ENCODE results near the gene ZEB2. TPM values are rescaled to one million over a fixed set of nuclear protein-coding genes. Genes with fewer than 3 reads are reported as not detected.

Gene ZEB2
- total and polyA plus RNA-seq, 10 of the 15 experiments (the other 5 are each of a cell fraction or from before 2014, with no cell fraction given): 0.14 to 3.2 (median 0.84) TPM

DNA sequence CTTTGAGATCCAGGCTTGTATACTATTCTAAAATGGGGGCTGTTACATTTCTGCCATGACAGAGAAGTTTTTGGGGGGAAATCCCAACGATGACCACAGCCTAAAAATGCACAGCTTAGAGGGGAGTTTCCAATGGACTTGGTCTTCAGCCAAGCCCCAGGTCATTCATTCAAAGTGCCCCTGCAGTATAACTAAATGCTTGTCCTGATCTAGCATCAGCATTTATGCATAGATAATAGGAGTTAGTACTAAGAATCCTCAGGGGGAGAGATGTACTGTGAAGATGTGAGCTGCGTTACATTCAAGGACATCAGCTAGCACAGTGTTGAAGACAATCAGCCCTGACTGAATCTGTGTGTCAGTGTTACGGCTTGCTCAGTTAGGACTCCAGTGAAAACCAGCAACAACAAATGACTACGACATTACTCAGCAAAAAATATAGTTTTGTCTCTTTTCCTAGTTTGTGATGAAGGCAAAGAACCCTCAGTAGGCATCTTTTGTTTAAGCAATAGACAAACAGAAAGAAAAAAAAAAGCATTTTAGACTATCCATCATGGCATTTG, 160.9 kb downstream of the ZEB2 start (continued):
- TF ChIP-seq, protein P1, sequence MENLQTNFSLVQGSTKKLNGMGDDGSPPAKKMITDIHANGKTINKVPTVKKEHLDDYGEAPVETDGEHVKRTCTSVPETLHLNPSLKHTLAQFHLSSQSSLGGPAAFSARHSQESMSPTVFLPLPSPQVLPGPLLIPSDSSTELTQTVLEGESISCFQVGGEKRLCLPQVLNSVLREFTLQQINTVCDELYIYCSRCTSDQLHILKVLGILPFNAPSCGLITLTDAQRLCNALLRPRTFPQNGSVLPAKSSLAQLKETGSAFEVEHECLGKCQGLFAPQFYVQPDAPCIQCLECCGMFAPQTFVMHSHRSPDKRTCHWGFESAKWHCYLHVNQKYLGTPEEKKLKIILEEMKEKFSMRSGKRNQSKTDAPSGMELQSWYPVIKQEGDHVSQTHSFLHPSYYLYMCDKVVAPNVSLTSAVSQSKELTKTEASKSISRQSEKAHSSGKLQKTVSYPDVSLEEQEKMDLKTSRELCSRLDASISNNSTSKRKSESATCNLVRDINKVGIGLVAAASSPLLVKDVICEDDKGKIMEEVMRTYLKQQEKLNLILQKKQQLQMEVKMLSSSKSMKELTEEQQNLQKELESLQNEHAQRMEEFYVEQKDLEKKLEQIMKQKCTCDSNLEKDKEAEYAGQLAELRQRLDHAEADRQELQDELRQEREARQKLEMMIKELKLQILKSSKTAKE (IDR thresholded peaks at IDR 0.05; ENCODE audit: low read depth, poor library complexity, severe bottlenecking): no peak
- no peak for TF ChIP-seq FOS (IDR thresholded peaks at IDR 0.05; ENCODE audit: borderline replicate concordance, extremely low read depth, insufficient read length)
- TF ChIP-seq CEBPB (IDR thresholded peaks at IDR 0.05; ENCODE audit: borderline replicate concordance in 1 of 2, low read depth in 2 of 2, low read length in 2 of 2): no peak
- TF ChIP-seq YBX1 (IDR thresholded peaks at IDR 0.05): no peak
- TF ChIP-seq EED (IDR thresholded peaks at IDR 0.05; ENCODE audit: low read depth): no peak; the same call in 1 of the 2 replicates
- TF ChIP-seq KAT2A (conservative IDR thresholded peaks at IDR 0.05; ENCODE audit: control insufficient read depth, low read depth, low read length): no peak
- TF ChIP-seq TCF12 (IDR thresholded peaks at IDR 0.05; ENCODE audit: low read depth, low read length): no peak
- peak; percentile 17; the same call in 1 of the 2 replicates for TF ChIP-seq DPF2 (IDR thresholded peaks at IDR 0.05)
- TF ChIP-seq SMC3 (IDR thresholded peaks at IDR 0.05; ENCODE audit: borderline replicate concordance, low read length): no peak
- TF ChIP-seq, protein P2, sequence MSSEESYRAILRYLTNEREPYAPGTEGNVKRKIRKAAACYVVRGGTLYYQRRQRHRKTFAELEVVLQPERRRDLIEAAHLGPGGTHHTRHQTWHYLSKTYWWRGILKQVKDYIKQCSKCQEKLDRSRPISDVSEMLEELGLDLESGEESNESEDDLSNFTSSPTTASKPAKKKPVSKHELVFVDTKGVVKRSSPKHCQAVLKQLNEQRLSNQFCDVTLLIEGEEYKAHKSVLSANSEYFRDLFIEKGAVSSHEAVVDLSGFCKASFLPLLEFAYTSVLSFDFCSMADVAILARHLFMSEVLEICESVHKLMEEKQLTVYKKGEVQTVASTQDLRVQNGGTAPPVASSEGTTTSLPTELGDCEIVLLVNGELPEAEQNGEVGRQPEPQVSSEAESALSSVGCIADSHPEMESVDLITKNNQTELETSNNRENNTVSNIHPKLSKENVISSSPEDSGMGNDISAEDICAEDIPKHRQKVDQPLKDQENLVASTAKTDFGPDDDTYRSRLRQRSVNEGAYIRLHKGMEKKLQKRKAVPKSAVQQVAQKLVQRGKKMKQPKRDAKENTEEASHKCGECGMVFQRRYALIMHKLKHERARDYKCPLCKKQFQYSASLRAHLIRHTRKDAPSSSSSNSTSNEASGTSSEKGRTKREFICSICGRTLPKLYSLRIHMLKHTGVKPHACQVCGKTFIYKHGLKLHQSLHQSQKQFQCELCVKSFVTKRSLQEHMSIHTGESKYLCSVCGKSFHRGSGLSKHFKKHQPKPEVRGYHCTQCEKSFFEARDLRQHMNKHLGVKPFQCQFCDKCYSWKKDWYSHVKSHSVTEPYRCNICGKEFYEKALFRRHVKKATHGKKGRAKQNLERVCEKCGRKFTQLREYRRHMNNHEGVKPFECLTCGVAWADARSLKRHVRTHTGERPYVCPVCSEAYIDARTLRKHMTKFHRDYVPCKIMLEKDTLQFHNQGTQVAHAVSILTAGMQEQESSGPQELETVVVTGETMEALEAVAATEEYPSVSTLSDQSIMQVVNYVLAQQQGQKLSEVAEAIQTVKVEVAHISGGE (CRISPR knock-in tag; IDR thresholded peaks at IDR 0.05): no peak
- TF ChIP-seq ZNF274 (IDR thresholded peaks at IDR 0.05; ENCODE audit: insufficient read depth, insufficient read length): no peak
- TF ChIP-seq POLR2AphosphoS2 (IDR thresholded peaks at IDR 0.05; ENCODE audit: low read depth, low read length): no peak
- no peak for TF ChIP-seq ZNF217 (IDR thresholded peaks at IDR 0.05)
- TF ChIP-seq MYC (IDR thresholded peaks at IDR 0.05; ENCODE audit: insufficient read depth, insufficient read length, insufficient replicate concordance, low read length, severe bottlenecking): no peak
- TF ChIP-seq BRCA1 (IDR thresholded peaks at IDR 0.05; ENCODE audit: low read depth, low read length): no peak
- TF ChIP-seq, protein P3, sequence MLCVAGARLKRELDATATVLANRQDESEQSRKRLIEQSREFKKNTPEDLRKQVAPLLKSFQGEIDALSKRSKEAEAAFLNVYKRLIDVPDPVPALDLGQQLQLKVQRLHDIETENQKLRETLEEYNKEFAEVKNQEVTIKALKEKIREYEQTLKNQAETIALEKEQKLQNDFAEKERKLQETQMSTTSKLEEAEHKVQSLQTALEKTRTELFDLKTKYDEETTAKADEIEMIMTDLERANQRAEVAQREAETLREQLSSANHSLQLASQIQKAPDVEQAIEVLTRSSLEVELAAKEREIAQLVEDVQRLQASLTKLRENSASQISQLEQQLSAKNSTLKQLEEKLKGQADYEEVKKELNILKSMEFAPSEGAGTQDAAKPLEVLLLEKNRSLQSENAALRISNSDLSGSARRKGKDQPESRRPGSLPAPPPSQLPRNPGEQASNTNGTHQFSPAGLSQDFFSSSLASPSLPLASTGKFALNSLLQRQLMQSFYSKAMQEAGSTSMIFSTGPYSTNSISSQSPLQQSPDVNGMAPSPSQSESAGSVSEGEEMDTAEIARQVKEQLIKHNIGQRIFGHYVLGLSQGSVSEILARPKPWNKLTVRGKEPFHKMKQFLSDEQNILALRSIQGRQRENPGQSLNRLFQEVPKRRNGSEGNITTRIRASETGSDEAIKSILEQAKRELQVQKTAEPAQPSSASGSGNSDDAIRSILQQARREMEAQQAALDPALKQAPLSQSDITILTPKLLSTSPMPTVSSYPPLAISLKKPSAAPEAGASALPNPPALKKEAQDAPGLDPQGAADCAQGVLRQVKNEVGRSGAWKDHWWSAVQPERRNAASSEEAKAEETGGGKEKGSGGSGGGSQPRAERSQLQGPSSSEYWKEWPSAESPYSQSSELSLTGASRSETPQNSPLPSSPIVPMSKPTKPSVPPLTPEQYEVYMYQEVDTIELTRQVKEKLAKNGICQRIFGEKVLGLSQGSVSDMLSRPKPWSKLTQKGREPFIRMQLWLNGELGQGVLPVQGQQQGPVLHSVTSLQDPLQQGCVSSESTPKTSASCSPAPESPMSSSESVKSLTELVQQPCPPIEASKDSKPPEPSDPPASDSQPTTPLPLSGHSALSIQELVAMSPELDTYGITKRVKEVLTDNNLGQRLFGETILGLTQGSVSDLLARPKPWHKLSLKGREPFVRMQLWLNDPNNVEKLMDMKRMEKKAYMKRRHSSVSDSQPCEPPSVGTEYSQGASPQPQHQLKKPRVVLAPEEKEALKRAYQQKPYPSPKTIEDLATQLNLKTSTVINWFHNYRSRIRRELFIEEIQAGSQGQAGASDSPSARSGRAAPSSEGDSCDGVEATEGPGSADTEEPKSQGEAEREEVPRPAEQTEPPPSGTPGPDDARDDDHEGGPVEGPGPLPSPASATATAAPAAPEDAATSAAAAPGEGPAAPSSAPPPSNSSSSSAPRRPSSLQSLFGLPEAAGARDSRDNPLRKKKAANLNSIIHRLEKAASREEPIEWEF (IDR thresholded peaks at IDR 0.05; ENCODE audit: insufficient replicate concordance, low read depth, low read length): no peak
- 0 out of 2 replicates have a peak, but pooled peaks have one; percentile 16 for TF ChIP-seq BMI1 (IDR thresholded peaks at IDR 0.05; ENCODE audit: borderline replicate concordance)

All from GM12878 (cell line).